T-helper 1 cell treated with Interleukin-12 subunit alpha and Interleukin-12 subunit beta and Interleukin-4 antibody, amounts not matched to agents 30 μg/mL and 1 μg/mL, for 36 hours (primary cell): ENCODE data around the gene RAB27A.
"Not testable (repeated sequence)": the region's sequence is repeated elsewhere in the genome, so short reads cannot be mapped to it uniquely, and the experiment has no call there.

ENCODE experiments used
- H3K27ac Mint-ChIP-seq: one replicate; pipeline ENCODE4 v1.8.0; 2021; ENCODE audit warnings: mild to moderate bottlenecking, mixed read lengths
- H3K27me3 Mint-ChIP-seq: one replicate; pipeline ENCODE4 v1.8.0; 2021; ENCODE audit warnings: low read depth, mixed read lengths
- H3K36me3 Mint-ChIP-seq: one replicate; pipeline ENCODE4 v1.8.0; 2021; ENCODE audit warnings: low read depth, mixed read lengths
- H3K4me1 Mint-ChIP-seq: one replicate; pipeline ENCODE4 v1.8.0; 2021; ENCODE audit warnings: low read depth, mixed read lengths
- H3K4me3 Mint-ChIP-seq: one replicate; pipeline ENCODE4 v1.8.0; 2021; ENCODE audit warnings: mild to moderate bottlenecking, moderate library complexity, mixed read lengths
- H3K9me3 Mint-ChIP-seq: one replicate; pipeline ENCODE4 v1.8.0; 2021; ENCODE audit warnings: mixed read lengths

Gene RAB27A

GRCh38 chr15:55250941-55251340, 38.7 kb downstream of the RAB27A start:
- Mint-ChIP-seq H3K4me3 (peak overlapping the region; percentile 14), H3K9me3 (no peaks in the 10 kb centered on the region), H3K4me1 (peaks cover 50% of the 10 kb centered on the region), H3K36me3 (peaks cover 19% of the 10 kb centered on the region), H3K27me3 (no peaks in the 10 kb centered on the region), H3K27ac (peak overlapping the region; percentile 58)

GRCh38 chr15:55250392-55250791, 39.2 kb downstream of the RAB27A start:
- Mint-ChIP-seq H3K9me3 (no peaks in the 10 kb centered on the region), H3K4me3 (no peak overlapping the region), H3K27me3 (no peaks in the 10 kb centered on the region), H3K27ac (peak overlapping the region; percentile 58), H3K36me3 (peaks cover 14% of the 10 kb centered on the region), H3K4me1 (peaks cover 45% of the 10 kb centered on the region)

DNA sequence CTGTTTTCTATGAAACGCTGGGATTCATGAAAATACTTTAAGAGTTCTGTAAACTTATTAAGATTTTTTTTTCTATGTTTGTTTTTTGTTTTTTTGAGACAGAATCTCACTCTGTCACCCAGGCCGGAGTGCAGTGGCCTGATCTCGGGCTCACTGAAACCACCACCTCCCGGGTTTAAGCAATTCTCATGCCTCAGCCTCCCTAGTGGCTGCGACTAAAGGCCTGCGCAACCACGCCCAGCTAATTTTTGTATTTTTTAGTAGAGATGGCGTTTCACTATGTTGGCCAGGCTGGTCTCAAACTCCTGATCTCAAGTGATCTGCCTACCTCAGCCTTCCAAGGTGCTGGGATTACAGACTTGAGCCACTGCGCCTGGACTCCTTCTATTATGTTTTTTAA, 39.7 kb downstream of the RAB27A start:
- not testable (repeated sequence) for H3K4me3 Mint-ChIP-seq, H3K27ac Mint-ChIP-seq, H3K27me3 Mint-ChIP-seq, H3K9me3 Mint-ChIP-seq
- Mint-ChIP-seq H3K36me3 (peaks cover 14% of the 10 kb centered on the region), H3K4me1 (peaks cover 43% of the 10 kb centered on the region)

GRCh38 chr15:55248895-55249294, 40.7 kb downstream of the RAB27A start:
- Mint-ChIP-seq H3K4me1 (peaks cover 38% of the 10 kb centered on the region), H3K27ac (no peak overlapping the region), H3K36me3 (peaks cover 14% of the 10 kb centered on the region), H3K9me3 (no peaks in the 10 kb centered on the region), H3K4me3 (no peak overlapping the region), H3K27me3 (no peaks in the 10 kb centered on the region)

DNA sequence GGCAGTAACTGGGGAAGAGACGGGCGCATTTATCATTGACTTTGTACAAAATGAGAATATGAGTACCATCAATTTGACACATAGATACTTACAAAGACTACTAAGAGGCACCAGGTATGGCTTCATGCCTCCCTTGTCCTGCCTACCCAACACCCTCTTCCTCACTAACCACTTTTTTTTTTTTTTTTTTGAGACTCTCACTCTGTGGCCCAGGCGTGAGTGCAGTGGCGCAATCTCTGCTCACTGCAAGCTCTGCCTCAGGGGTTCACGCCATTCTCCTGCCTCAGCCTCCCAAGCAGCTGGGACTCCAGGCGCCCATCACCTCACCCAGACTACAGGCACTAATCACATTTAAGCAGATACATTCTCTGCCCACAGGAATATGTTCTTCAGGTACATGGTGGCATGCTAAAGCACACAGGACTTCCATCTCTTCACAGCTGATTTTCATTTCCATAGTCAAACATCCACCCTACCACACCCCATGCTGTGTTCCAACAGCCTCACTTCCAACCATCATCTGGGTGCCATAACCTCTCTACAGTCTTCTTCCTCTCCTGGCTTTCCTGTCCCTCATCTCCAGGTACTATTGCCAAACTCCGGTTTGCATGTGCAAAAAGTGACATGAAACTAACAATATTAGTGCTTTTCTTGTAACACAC, 41.7 kb downstream of the RAB27A start:
- Mint-ChIP-seq H3K27ac (no peak overlapping the region), H3K27me3 (no peaks in the 10 kb centered on the region), H3K4me1 (peaks cover 38% of the 10 kb centered on the region), H3K9me3 (no peaks in the 10 kb centered on the region), H3K4me3 (no peak overlapping the region), H3K36me3 (peaks cover 15% of the 10 kb centered on the region)

GRCh38 chr15:55247311-55247710, 42.3 kb downstream of the RAB27A start:
- peaks cover 15% of the 10 kb centered on the region for H3K36me3 Mint-ChIP-seq
- no peaks in the 10 kb centered on the region for H3K9me3 Mint-ChIP-seq
- peaks cover 42% of the 10 kb centered on the region for H3K4me1 Mint-ChIP-seq
- H3K27ac Mint-ChIP-seq: no peak overlapping the region
- no peaks in the 10 kb centered on the region for H3K27me3 Mint-ChIP-seq
- no peak overlapping the region for H3K4me3 Mint-ChIP-seq

DNA sequence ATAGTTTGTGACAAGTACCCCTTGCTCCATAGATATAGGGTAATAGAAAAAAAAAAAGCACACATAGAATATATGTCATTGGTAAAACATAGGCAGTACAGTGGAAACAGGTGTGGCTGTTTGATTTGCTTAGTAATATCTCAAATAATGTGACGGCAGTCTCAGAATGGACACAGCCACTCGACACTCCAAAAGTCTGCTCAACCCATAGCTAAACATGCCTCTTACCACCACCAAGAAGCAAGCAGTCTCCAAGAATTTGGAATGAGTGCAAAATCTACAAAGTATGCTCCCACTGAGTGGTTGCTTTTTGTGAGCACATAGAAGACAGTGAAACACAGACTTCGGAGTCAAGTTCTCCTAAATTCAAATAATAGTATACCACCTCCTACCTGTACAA, 43.0 kb downstream of the RAB27A start:
- Mint-ChIP-seq H3K36me3 (peaks cover 11% of the 10 kb centered on the region), H3K27ac (no peak overlapping the region), H3K4me1 (peaks cover 41% of the 10 kb centered on the region), H3K9me3 (no peaks in the 10 kb centered on the region), H3K27me3 (no peaks in the 10 kb centered on the region), H3K4me3 (no peak overlapping the region)

DNA sequence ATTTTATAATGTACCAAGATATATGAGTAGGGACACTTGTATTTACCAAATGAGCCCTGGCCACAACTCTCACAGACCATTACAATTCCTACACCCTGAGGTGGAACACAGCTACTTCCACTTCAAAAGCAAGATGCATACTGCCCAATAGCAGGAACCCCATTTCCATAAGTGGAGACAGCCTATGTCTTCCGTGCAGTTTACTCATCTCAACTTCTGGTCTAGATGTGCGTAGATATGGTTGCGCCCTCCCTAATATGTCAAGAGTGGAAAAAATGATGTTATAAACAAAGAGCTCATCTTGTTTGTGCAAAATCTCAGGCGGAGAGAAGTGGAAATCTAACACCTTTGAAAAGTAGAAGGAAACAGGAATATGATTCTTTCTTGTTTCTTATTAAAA, 44.6 kb downstream of the RAB27A start:
- Mint-ChIP-seq H3K4me1 (peaks cover 37% of the 10 kb centered on the region), H3K36me3 (peaks cover 7% of the 10 kb centered on the region), H3K9me3 (no peaks in the 10 kb centered on the region), H3K4me3 (no peak overlapping the region), H3K27me3 (no peaks in the 10 kb centered on the region), H3K27ac (no peak overlapping the region)

DNA sequence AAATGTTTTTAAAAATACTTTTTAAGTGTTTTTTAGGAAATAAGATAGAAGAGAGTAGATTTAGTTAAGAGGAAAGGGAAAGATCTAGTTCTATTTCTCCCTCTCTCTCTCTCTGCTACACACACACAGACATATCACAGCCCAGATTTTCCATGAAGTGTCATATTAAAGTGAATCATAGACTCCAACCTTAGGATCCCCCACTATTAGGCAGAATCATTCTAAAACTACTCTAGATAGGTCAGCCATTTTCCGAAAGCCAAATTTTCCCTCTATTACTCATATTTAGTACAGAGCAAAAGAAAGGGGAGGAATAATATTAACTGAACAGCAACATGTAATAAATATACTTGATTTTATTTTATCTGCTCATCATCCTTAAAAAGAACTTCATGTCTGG, 47.7 kb downstream of the RAB27A start:
- Mint-ChIP-seq H3K9me3 (no peaks in the 10 kb centered on the region), H3K4me3 (no peak overlapping the region), H3K4me1 (peaks cover 48% of the 10 kb centered on the region), H3K27me3 (no peaks in the 10 kb centered on the region), H3K36me3 (peaks cover 6% of the 10 kb centered on the region), H3K27ac (no peak overlapping the region)

DNA sequence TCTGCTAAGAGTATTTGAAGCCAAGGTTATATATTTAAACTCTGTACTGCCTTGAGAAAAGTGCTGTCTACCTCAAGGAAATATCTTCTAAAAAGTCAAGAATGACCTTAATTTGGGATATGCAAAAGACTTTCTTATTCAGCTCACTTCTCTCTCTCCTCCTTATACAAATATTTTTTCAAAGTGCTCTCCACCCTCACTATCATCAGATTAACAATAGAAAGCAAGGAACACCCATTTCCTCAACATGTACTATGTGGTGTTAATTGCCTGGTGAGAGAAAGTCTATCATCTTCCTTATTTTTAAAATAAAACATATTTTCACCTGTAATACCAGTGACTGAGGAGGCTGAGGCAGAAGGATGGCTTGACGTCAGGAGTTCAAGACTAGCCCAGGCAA, 48.4 kb downstream of the RAB27A start:
- no peaks in the 10 kb centered on the region for H3K27me3 Mint-ChIP-seq
- H3K9me3 Mint-ChIP-seq: no peaks in the 10 kb centered on the region
- H3K36me3 Mint-ChIP-seq: peaks cover 7% of the 10 kb centered on the region
- H3K4me3 Mint-ChIP-seq: no peak overlapping the region
- H3K4me1 Mint-ChIP-seq: peaks cover 49% of the 10 kb centered on the region
- H3K27ac Mint-ChIP-seq: no peak overlapping the region

- no peak overlapping the region for H3K4me3 Mint-ChIP-seq
- H3K27me3 Mint-ChIP-seq: no peaks in the 10 kb centered on the region
- peak overlapping the region; percentile 72 for H3K27ac Mint-ChIP-seq
- H3K9me3 Mint-ChIP-seq: no peaks in the 10 kb centered on the region
- peaks cover 51% of the 10 kb centered on the region for H3K4me1 Mint-ChIP-seq
- peaks cover 10% of the 10 kb centered on the region for H3K36me3 Mint-ChIP-seq
Observed at GRCh38 chr15:55240125-55240760, 49.4 kb downstream of the RAB27A start.

GRCh38 chr15:55239440-55240124, 50.0 kb downstream of the RAB27A start:
- H3K36me3 Mint-ChIP-seq: peaks cover 12% of the 10 kb centered on the region
- no peaks in the 10 kb centered on the region for H3K9me3 Mint-ChIP-seq
- H3K27ac Mint-ChIP-seq: no peak overlapping the region
- no peak overlapping the region for H3K4me3 Mint-ChIP-seq
- H3K27me3 Mint-ChIP-seq: no peaks in the 10 kb centered on the region
- H3K4me1 Mint-ChIP-seq: peaks cover 48% of the 10 kb centered on the region

GRCh38 chr15:55238877-55239276, 50.7 kb downstream of the RAB27A start:
- H3K36me3 Mint-ChIP-seq: peaks cover 17% of the 10 kb centered on the region
- H3K9me3 Mint-ChIP-seq: no peaks in the 10 kb centered on the region
- H3K27ac Mint-ChIP-seq: no peak overlapping the region
- no peaks in the 10 kb centered on the region for H3K27me3 Mint-ChIP-seq
- H3K4me1 Mint-ChIP-seq: peaks cover 51% of the 10 kb centered on the region
- H3K4me3 Mint-ChIP-seq: no peak overlapping the region

- peaks cover 17% of the 10 kb centered on the region for H3K36me3 Mint-ChIP-seq
- peak overlapping the region; percentile 31 for H3K27ac Mint-ChIP-seq
- H3K27me3 Mint-ChIP-seq: no peaks in the 10 kb centered on the region
- no peak overlapping the region for H3K4me3 Mint-ChIP-seq
- no peaks in the 10 kb centered on the region for H3K9me3 Mint-ChIP-seq
- peaks cover 41% of the 10 kb centered on the region for H3K4me1 Mint-ChIP-seq
Observed at GRCh38 chr15:55237219-55238130, 52.1 kb downstream of the RAB27A start.
